Measurements from ENCODE around the gene PADI3. TPM values are rescaled to one million over a fixed set of nuclear protein-coding genes. Genes with fewer than 3 reads are reported as not detected.

PADI3 gene
- total RNA-seq, 2 donors from 2014 or later = not detected

DNA sequence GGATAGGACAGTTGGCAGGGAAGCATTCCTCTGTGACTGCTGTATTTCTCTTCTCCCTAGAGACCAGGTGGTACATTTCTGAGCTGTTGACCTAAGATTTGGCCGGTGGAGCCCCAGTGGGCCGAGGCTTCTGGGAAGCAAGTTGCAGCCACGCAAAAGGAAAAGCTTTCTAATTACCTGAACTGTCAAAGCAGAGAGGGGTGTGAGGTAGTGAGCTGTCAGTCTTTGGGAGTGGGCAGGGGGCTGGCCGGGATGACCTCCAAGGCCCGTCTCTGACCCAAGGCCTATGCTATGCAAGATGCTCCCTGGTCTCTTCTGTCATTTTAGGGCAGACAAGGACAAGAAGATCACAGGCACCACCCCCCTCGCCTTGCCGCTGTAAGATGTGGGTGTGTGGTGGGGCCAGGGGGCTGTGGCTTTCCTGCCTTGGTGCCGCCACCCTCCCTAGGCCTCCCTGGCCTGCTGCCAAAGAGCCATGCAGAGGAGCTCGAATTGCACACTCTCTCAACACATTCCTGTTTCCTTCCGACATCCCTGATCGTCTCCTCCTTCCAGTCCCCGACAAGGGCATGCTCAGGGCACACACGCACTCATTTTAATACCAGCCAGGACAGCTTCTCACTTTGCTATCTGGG is 36.3 kb upstream of the PADI3 start:
- H3K4me1 ChIP-seq = peaks cover 0 to 6% of the 10 kb centered on the region in 2 donors
- H3K4me3 ChIP-seq = no peak overlapping the region
- H3K27me3 ChIP-seq = peaks cover 0 to 8% of the 10 kb centered on the region in 2 donors
- H3K9me3 ChIP-seq = no peaks in the 10 kb centered on the region
- no peak for DNase-seq (ENCODE audit: low spot score)
- no peaks in the 10 kb centered on the region for H3K36me3 ChIP-seq
- no peak overlapping the region for H3K27ac ChIP-seq
- TF ChIP-seq, protein P1, sequence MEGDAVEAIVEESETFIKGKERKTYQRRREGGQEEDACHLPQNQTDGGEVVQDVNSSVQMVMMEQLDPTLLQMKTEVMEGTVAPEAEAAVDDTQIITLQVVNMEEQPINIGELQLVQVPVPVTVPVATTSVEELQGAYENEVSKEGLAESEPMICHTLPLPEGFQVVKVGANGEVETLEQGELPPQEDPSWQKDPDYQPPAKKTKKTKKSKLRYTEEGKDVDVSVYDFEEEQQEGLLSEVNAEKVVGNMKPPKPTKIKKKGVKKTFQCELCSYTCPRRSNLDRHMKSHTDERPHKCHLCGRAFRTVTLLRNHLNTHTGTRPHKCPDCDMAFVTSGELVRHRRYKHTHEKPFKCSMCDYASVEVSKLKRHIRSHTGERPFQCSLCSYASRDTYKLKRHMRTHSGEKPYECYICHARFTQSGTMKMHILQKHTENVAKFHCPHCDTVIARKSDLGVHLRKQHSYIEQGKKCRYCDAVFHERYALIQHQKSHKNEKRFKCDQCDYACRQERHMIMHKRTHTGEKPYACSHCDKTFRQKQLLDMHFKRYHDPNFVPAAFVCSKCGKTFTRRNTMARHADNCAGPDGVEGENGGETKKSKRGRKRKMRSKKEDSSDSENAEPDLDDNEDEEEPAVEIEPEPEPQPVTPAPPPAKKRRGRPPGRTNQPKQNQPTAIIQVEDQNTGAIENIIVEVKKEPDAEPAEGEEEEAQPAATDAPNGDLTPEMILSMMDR (IDR thresholded peaks at IDR 0.05) = no peak

DNA sequence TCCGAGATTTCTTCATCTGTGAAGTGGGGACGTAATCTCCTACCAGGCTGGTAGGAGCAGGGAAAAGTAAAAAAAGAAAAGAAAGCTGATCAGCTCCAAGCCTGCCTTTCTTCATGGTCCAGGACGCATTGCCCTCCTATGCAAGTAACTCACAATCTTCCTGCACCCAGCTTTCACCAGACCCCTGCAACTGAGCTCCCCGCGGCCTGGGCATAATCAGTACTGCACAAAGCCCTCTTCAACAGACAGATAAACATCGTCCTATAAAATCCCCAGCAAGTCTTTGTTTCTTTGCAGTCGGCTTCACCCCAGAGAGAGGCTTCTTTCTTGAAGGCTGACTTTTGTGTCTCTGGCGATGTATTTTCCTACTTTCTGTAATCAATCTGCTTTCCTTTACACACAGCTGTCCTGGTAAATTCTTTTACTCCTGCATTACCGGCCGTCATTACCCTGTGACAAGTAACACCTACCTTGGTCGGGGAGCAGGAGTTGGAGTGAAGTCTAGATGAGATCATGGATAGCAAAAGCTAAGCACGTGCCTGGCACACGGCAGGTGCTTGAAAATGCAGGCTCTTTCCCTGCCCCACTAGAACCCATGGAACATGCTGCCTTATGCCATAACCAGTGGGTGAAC is 35.6 kb upstream of the PADI3 start:
- Histone ChIP-seq H3K4me3 (no peak overlapping the region), H3K27me3 (peaks cover 0 to 8% of the 10 kb centered on the region in 2 donors), H3K36me3 (no peaks in the 10 kb centered on the region), H3K27ac (no peak overlapping the region), H3K4me1 (peaks cover 0 to 6% of the 10 kb centered on the region in 2 donors), H3K9me3 (no peaks in the 10 kb centered on the region)
- TF ChIP-seq, protein P1 (IDR thresholded peaks at IDR 0.05) = no peak
- DNase-seq (ENCODE audit: low spot score) = no peak

DNA sequence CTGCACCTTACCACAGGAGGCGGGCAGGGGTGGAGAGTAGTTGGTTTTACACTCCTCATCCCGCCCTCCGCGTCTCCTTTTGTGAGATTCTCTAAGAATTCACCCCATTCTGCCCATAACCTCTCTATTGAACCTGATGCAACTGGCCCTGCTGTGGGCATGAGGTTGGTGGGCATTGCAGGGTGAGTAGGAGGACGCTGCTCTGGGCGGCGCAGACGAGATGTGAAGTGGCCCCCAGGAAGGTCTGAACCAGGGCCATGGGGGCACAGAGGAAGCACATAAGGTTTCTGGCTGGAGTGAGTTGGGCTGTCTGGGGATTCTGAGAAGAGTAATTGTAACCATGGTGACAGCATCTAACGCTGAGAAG is 35.1 kb upstream of the PADI3 start:
- H3K4me3 ChIP-seq = no peak overlapping the region
- no peaks in the 10 kb centered on the region for H3K36me3 ChIP-seq
- no peaks in the 10 kb centered on the region for H3K9me3 ChIP-seq
- H3K27ac ChIP-seq = no peak overlapping the region
- no peak for DNase-seq (ENCODE audit: low spot score)
- TF ChIP-seq, protein P1 (IDR thresholded peaks at IDR 0.05) = no peak
- H3K27me3 ChIP-seq = peaks cover 0 to 8% of the 10 kb centered on the region in 2 donors
- H3K4me1 ChIP-seq = peaks cover 0 to 6% of the 10 kb centered on the region in 2 donors

DNA sequence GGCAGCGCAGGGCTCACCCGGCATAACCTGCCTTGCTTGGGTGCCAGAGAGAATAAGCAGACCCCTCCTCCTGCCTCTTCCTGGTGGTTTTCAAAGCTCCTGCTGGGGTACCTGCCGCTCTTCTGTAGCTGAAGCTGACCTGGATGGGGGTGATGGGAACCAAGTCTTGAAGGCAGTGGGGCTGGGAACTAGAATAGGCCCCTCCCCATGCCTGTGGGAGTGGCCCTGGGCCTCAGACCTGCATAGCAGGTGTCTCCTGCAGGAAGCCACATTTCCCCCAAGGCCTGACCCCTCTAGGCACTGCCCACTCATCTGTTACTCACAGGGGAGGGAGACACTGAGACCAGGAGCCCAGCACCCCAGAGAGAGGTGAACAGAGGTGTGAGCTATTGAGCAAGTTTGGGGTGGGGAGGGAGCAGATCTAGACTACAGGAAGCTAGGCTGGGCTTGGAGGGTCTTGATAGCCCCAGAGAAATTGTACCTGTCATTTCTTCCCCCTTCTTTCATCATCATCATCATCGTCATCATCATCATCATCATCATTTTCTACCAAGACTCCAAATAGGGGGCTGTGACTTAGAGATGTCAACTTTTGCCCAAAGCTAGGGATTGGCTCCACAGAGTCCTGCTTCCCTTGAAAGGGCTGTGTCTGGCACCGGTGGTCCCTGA is 33.9 kb upstream of the PADI3 start:
- Histone ChIP-seq H3K27me3 (peaks cover 0 to 8% of the 10 kb centered on the region in 2 donors), H3K27ac (no peak overlapping the region), H3K4me3 (no peak overlapping the region), H3K36me3 (no peaks in the 10 kb centered on the region), H3K4me1 (peaks cover 0 to 6% of the 10 kb centered on the region in 2 donors), H3K9me3 (no peaks in the 10 kb centered on the region)
- DNase-seq (ENCODE audit: low spot score) = no peak
- TF ChIP-seq, protein P1 (IDR thresholded peaks at IDR 0.05) = no peak

DNA sequence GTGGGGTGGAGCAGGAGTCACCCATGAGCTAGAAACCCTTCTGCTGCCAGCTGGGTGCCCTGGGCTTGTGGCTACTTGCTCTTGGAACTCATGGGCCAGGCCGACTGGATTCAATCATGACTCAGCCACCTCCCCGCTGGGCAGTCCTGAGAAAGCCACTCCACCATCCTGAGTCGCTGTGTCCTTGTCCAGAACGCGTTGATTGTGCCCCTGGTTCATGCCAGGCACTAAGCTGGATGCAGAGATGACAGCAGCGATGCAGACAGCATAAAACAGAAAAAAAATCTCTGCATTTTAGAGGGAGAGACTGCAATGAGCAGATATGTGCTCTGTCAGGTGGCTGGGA is 33.4 kb upstream of the PADI3 start:
- Histone ChIP-seq H3K4me1 (peaks cover 0 to 6% of the 10 kb centered on the region in 2 donors), H3K27ac (no peak overlapping the region), H3K36me3 (no peaks in the 10 kb centered on the region), H3K9me3 (no peaks in the 10 kb centered on the region), H3K27me3 (peaks cover 0 to 8% of the 10 kb centered on the region in 2 donors), H3K4me3 (no peak overlapping the region)
- DNase-seq (ENCODE audit: low spot score) = no peak
- TF ChIP-seq, protein P1 (IDR thresholded peaks at IDR 0.05) = no peak

Data from right atrium auricular region (tissue), 2 donors.